ENCODE data around the gene PARD3. TPM values are rescaled to one million over a fixed set of nuclear protein-coding genes. Genes with fewer than 3 reads are reported as not detected.
"Not testable (repeated sequence)": the region's sequence is repeated elsewhere in the genome, so short reads cannot be mapped to it uniquely, and the experiment has no call there.

The PARD3 gene
- total RNA-seq, 4 donors from 2014 or later: 115 to 226 (median 141) TPM

DNA sequence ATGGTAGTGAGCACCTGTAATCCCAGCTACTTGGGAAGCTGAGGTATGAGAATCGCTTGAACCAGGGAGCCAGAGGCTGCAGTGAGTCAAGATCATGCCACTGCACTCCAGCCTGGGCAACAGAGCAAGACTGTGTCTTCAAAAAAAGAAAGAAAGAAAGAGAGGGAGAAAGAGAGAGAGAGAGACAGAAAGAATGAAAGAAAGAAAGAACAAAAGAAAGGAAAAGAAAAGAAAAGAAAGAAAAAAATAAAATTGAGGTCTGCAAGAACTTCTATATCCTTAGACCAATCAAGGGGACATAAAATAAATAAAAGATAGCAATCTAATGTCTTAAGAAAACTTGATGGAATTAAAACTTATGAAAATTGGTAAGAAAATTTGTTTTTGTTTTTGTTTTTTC lies 34.9 kb upstream of the PARD3 start:
- H3K4me3 ChIP-seq: no peak overlapping the region
- H3K27me3 ChIP-seq: no peaks in the 10 kb centered on the region
- 95% methylated on average over 1 of the region's 1 CpG for WGBS
- H3K4me1 ChIP-seq: peaks cover 8% of the 10 kb centered on the region
- no peak for DNase-seq (ENCODE audit: low spot score in 2 of 2)
- no peaks in the 10 kb centered on the region for H3K9me3 ChIP-seq
- no peaks in the 10 kb centered on the region for H3K36me3 ChIP-seq
- H3K27ac ChIP-seq: no peak overlapping the region
- TF ChIP-seq EP300 (IDR thresholded peaks at IDR 0.05): no peak
- TF ChIP-seq, protein P1, sequence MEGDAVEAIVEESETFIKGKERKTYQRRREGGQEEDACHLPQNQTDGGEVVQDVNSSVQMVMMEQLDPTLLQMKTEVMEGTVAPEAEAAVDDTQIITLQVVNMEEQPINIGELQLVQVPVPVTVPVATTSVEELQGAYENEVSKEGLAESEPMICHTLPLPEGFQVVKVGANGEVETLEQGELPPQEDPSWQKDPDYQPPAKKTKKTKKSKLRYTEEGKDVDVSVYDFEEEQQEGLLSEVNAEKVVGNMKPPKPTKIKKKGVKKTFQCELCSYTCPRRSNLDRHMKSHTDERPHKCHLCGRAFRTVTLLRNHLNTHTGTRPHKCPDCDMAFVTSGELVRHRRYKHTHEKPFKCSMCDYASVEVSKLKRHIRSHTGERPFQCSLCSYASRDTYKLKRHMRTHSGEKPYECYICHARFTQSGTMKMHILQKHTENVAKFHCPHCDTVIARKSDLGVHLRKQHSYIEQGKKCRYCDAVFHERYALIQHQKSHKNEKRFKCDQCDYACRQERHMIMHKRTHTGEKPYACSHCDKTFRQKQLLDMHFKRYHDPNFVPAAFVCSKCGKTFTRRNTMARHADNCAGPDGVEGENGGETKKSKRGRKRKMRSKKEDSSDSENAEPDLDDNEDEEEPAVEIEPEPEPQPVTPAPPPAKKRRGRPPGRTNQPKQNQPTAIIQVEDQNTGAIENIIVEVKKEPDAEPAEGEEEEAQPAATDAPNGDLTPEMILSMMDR (IDR thresholded peaks at IDR 0.05): no peak
- TF ChIP-seq POLR2A (IDR thresholded peaks at IDR 0.05): no peak

DNA sequence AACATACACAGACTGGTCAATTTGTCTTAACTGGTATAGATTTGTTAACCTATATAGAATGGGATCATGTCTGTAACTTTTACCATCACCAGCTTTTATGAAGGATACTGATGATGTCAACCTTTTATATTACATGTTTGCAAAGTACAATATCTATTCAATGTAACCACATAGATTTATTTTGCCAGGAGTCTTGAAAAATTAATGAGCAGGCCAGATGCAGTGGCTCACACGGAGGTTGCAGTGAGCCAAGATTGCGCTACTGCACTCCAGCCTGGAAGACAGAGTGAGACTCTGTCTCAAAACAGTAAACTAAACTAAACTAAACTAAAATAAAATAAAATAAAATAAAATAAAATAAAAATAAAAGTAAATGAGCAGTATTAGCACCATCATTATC lies 30.0 kb upstream of the PARD3 start:
- H3K27ac ChIP-seq: no peak overlapping the region
- TF ChIP-seq POLR2AphosphoS5 (IDR thresholded peaks at IDR 0.05) (no peak), EP300 (IDR thresholded peaks at IDR 0.05) (no peak), POLR2A (IDR thresholded peaks at IDR 0.05) (no peak)
- TF ChIP-seq, protein P1 (IDR thresholded peaks at IDR 0.05): no peak
- no peaks in the 10 kb centered on the region for H3K4me1 ChIP-seq
- WGBS: 67% methylated on average over 2 of the region's 2 CpGs
- no peaks in the 10 kb centered on the region for H3K27me3 ChIP-seq
- H3K36me3 ChIP-seq: no peaks in the 10 kb centered on the region
- no peak overlapping the region for H3K4me3 ChIP-seq
- no peaks in the 10 kb centered on the region for H3K9me3 ChIP-seq
- no peak for DNase-seq (ENCODE audit: low spot score in 2 of 2)

DNA sequence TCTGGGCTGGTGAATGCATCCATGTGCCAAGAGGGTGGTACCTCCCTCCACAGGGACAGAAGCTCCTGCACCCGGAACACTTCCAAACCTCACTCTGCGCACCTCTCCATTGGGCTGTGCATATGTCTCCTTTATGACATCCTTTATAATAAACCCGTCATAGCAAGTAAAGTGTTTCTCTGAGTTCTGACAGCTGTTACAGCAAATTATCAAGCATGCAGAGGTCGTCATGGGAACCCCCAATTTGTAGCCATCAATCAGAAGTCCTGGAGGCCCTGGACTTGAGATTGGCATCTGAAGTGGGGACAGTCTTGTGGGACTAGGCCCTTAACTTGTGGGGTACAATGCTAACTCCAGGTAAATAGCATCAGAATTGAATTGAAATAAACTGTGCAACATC lies 29.4 kb upstream of the PARD3 start:
- H3K27ac ChIP-seq: no peak overlapping the region
- no peaks in the 10 kb centered on the region for H3K9me3 ChIP-seq
- TF ChIP-seq POLR2A (IDR thresholded peaks at IDR 0.05): no peak
- TF ChIP-seq POLR2AphosphoS5 (IDR thresholded peaks at IDR 0.05): no peak
- TF ChIP-seq EP300 (IDR thresholded peaks at IDR 0.05): no peak
- TF ChIP-seq, protein P1 (IDR thresholded peaks at IDR 0.05): no peak
- H3K4me1 ChIP-seq: no peaks in the 10 kb centered on the region
- H3K4me3 ChIP-seq: no peak overlapping the region
- peak in 1 of 2 donors; percentile 31 for DNase-seq (ENCODE audit: low spot score in 2 of 2)
- 95% methylated on average over 4 of the region's 4 CpGs for WGBS
- no peaks in the 10 kb centered on the region for H3K36me3 ChIP-seq
- no peaks in the 10 kb centered on the region for H3K27me3 ChIP-seq

DNA sequence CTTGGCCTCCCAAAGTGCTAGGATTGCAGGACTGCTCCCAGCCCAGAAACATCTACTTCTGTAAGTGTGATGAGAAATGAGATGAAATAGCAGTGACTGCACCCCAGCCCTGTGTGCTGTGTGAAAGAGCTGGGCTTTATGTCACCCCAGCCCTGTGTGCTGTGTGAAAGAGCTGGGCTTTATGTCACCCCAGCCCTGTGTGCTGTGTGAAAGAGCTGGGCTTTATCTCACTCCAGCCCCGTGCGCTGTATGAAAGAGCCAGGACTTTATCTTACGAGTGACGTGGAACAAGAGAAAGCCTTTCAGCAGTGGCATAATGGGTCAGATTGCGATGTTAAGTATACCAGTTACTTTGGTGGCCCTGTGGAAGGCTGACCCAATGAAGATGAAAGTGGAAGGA lies 28.4 kb upstream of the PARD3 start:
- not testable (repeated sequence) for H3K36me3 ChIP-seq, H3K4me3 ChIP-seq, H3K9me3 ChIP-seq, H3K27me3 ChIP-seq, H3K27ac ChIP-seq, H3K4me1 ChIP-seq
- WGBS: 96% methylated on average over 5 of the region's 5 CpGs
- DNase-seq (ENCODE audit: low spot score in 2 of 2): peak in 1 of 2 donors; percentile 32

DNA sequence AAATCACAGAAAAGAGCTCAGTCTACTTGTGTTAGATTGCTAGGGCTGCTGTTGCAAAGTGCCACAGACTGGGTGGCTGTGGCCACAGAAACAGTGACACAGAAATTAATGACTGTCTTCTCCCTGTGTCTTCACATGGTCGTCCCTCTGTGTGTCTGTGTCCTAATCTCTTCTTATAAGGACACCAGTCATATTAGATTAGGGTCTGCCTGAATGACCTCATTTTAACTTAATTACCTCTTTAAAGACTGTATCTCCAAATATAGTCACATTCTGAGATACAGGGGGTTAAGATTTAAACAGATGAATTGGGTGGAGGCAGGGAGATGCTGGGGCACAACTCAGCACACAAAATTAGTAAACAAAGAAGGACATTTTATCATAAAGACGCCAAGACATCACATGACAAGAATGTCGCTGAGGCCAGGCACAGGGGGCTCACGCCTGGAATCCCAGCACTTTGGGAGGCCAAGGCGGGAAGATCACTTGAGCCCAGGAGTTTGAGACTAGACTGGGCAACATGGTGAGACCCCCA lies 23.3 kb upstream of the PARD3 start:
- H3K27me3 ChIP-seq: no peaks in the 10 kb centered on the region

DNA sequence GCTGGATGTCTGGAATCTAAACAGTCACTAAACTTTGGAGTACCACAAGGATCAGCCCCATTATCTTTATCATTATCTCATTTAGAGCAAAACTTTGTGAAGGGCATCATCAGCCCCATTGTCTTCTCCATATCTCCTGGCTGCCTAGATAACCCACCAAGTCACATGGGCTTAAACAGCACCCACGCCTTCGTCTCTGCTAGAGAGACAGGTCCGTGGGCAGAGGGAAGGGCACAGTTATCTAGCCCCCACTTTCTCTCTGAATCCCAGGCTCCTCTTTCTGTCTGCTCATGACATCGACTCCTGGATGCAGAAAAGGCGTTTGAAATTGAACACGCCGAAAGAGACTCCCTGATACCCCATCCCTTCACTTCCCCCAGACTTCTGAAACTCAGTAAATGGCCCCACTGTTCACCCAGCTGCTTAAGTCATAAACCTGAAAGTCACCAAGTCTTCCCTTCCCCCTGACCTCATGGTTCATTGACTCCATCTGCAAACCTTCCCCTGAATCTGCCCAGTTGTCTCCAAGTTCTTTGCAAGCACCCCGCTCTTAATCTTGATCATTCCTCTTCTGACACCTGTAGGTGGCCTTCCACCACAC lies 20.9 kb upstream of the PARD3 start:
- Histone ChIP-seq H3K27me3 (no peaks in the 10 kb centered on the region), H3K36me3 (no peaks in the 10 kb centered on the region), H3K4me1 (peaks cover 3% of the 10 kb centered on the region), H3K9me3 (no peaks in the 10 kb centered on the region), H3K4me3 (no peak overlapping the region), H3K27ac (no peak overlapping the region)
- TF ChIP-seq, protein P1 (IDR thresholded peaks at IDR 0.05): no peak
- TF ChIP-seq EP300 (IDR thresholded peaks at IDR 0.05): no peak
- no peak for TF ChIP-seq POLR2A (IDR thresholded peaks at IDR 0.05)
- no peak for TF ChIP-seq POLR2AphosphoS5 (IDR thresholded peaks at IDR 0.05)
- WGBS: 95% methylated on average over 8 of the region's 8 CpGs
- peak in 1 of 2 donors; percentile 15 for DNase-seq (ENCODE audit: low spot score in 2 of 2)

More for the DNA sequence above, 23.3 kb upstream of the PARD3 start:
- Histone ChIP-seq H3K4me3 (no peak overlapping the region), H3K9me3 (no peaks in the 10 kb centered on the region), H3K4me1 (peaks cover 3% of the 10 kb centered on the region), H3K27ac (no peak overlapping the region), H3K36me3 (no peaks in the 10 kb centered on the region)
- 86% methylated on average over 5 of the region's 5 CpGs for WGBS
- no peak for TF ChIP-seq EP300 (IDR thresholded peaks at IDR 0.05)
- DNase-seq (ENCODE audit: low spot score in 2 of 2): peak in 1 of 2 donors; percentile 41
